Suppressor macrophage (primary cell): ENCODE measurements around the gene AHNAK2.
A peak's percentile ranks its signal among the peaks of the same experiment; 100 is the strongest.

Experiments used
- DNase-seq, 4 experiments: peaks; one replicate each; pipeline ENCODE4 v3.0.0-alpha.2; 2020 to 2022

AHNAK2 gene

GRCh38 chr14:105012171-105012985 is 34.2 kb upstream of the AHNAK2 start:
- DNase-seq: peak; percentile 36 to 73 (median 59)

- DNase-seq: no peak
Measured at GRCh38 chr14:105011312-105011990, 33.3 kb upstream of the AHNAK2 start.

GRCh38 chr14:105010891-105011291 is 32.7 kb upstream of the AHNAK2 start:
- DNase-seq: no peak

- DNase-seq: no peak
Measured at GRCh38 chr14:105010106-105010505, 31.9 kb upstream of the AHNAK2 start.

GRCh38 chr14:105007593-105008264 is 29.6 kb upstream of the AHNAK2 start:
- DNase-seq: no peak

- DNase-seq: no peak
Measured at GRCh38 chr14:105006831-105007592, 28.8 kb upstream of the AHNAK2 start.

GRCh38 chr14:105005929-105006830 is 28.0 kb upstream of the AHNAK2 start:
- no peak for DNase-seq

GRCh38 chr14:105005329-105005928 is 27.3 kb upstream of the AHNAK2 start:
- DNase-seq: no peak

GRCh38 chr14:104999361-104999760 is 21.2 kb upstream of the AHNAK2 start:
- no peak for DNase-seq

- no peak for DNase-seq
Measured at GRCh38 chr14:104998801-104999200, 20.6 kb upstream of the AHNAK2 start.

GRCh38 chr14:104996483-104996882 is 18.3 kb upstream of the AHNAK2 start:
- DNase-seq: no peak

GRCh38 chr14:104996032-104996431 is 17.9 kb upstream of the AHNAK2 start:
- DNase-seq: no peak

- no peak for DNase-seq
Measured at GRCh38 chr14:104994978-104995377, 16.8 kb upstream of the AHNAK2 start.

GRCh38 chr14:104993808-104994591 is 15.8 kb upstream of the AHNAK2 start:
- DNase-seq: no peak

- no peak for DNase-seq
Measured at GRCh38 chr14:104993306-104993705, 15.1 kb upstream of the AHNAK2 start.

GRCh38 chr14:104992501-104992900 is 14.3 kb upstream of the AHNAK2 start:
- DNase-seq: no peak

GRCh38 chr14:104991896-104992230 is 13.7 kb upstream of the AHNAK2 start:
- DNase-seq: no peak

GRCh38 chr14:104989951-104990303 is 11.8 kb upstream of the AHNAK2 start:
- DNase-seq: no peak

- DNase-seq: no peak
Measured at GRCh38 chr14:104989236-104989950, 11.2 kb upstream of the AHNAK2 start.
